Measurements from ENCODE around the gene DACT1. TPM values are rescaled to one million over a fixed set of nuclear protein-coding genes. Genes with fewer than 3 reads are reported as not detected.
A peak's percentile ranks its signal among the peaks of the same experiment; 100 is the strongest.

DACT1 gene
- total and polyA plus RNA-seq, 10 of the 15 experiments (the other 5 are each of a cell fraction or from before 2014, with no cell fraction given) = 0.13 to 2.9 (median 0.91) TPM

GRCh38 chr14:58640959-58641358 is 3.2 kb downstream of the DACT1 start (continued):
- peak; percentile 57; the same call in 1 of the 2 replicates for TF ChIP-seq TCF7 (IDR thresholded peaks at IDR 0.05; ENCODE audit: borderline replicate concordance)
- TF ChIP-seq MTA2 (IDR thresholded peaks at IDR 0.05; ENCODE audit: low read depth) = 0 out of 2 replicates have a peak, but pooled peaks have one; percentile 10

GRCh38 chr14:58641509-58641908 is 3.7 kb downstream of the DACT1 start:
- Histone ChIP-seq H3K9me3 (replicated peaks; ENCODE audit: control insufficient read depth, insufficient read depth, low read length) (no peaks in the 10 kb centered on the region), H3K36me3 (ENCODE audit: control insufficient read depth in 2 of 2, insufficient read depth in 2 of 2, low read length in 1 of 2) (peaks cover 0 to 3% of the 10 kb centered on the region in 2 experiments; a peak in 1 of 4 replicates), H3K79me2 (ENCODE audit: control insufficient read depth, insufficient read depth, low read length) (no peaks in the 10 kb centered on the region), H4K20me1 (ENCODE audit: control insufficient read depth, insufficient read depth) (no peaks in the 10 kb centered on the region), H3K4me2 (ENCODE audit: control insufficient read depth, insufficient read depth) (no peak overlapping the region), H2AFZ (ENCODE audit: control insufficient read depth, low read depth, low read length) (no peak overlapping the region), H3K27ac (ENCODE audit: control insufficient read depth, insufficient read depth) (no peak overlapping the region), H3K27me3 (replicated peaks in 1 of 2; ENCODE audit: control insufficient read depth in 2 of 2, insufficient read depth in 2 of 2, low read length in 1 of 2) (peaks cover 0 to 8% of the 10 kb centered on the region in 2 experiments; a peak in 2 of 4 replicates), H3K9ac (ENCODE audit: control insufficient read depth, insufficient read depth, low read length) (no peak overlapping the region), H3K4me1 (ENCODE audit: control insufficient read depth, insufficient read depth, low read length) (no peaks in the 10 kb centered on the region; the same call in 1 of the 2 replicates), H3K4me3 (no peak overlapping the region)
- RAD21 ChIA-PET (ENCODE audit: unreplicated experiment) = interaction anchor here (0.8 to 6.8 kb wide), 14 partner anchors 9 to 482 kb away, joined by 3 to 106 read pairs (median 3); no protein-coding TSS in a partner anchor
- no TSS peak for BruUV-seq (replicated peaks)
- CTCF ChIA-PET = interaction anchor here (0.7 to 8.9 kb wide), 22 partner anchors 10 to 802 kb away, joined by 3 to 95 read pairs (median 4); no protein-coding TSS in a partner anchor
- in situ Hi-C loops (cut with MboI) (no loop called here), intact Hi-C loops (cut with micrococcal nuclease; ENCODE audit: unreplicated experiment) (loop anchor here (1.0 to 5.0 kb wide), 5 partner anchors 91 to 801 kb away; no protein-coding TSS in a partner anchor)
- no peak for ATAC-seq
- no peak for DNase-seq (ENCODE audit: low read depth, low spot score)
- SMC1A ChIA-PET (ENCODE audit: uncharacterized antibody, unreplicated experiment) = interaction anchor here (0.6 to 10.7 kb wide), 27 partner anchors 9 to 481 kb away, joined by 3 to 150 read pairs (median 5); no protein-coding TSS in a partner anchor
- POLR2A ChIA-PET = interaction anchor here (2.5 kb wide), 1 partner anchor 156 kb away, joined by 8 read pairs; no protein-coding TSS in a partner anchor
- FAIRE-seq = no peak
- TF ChIP-seq CTCF (IDR thresholded peaks at IDR 0.05 in 2 of 3, conservative IDR thresholded peaks at IDR 0.05 in 1 of 3; ENCODE audit: control insufficient read depth in 2 of 3, extremely low read depth in 1 of 3, insufficient read depth in 1 of 3, low read depth in 3 of 3, low read length in 3 of 3) (peak; percentile 10 to 28 (median 22); a peak in 2 of 6 replicates), EGR1 (IDR thresholded peaks at IDR 0.05; ENCODE audit: borderline replicate concordance in 1 of 2, low read depth in 2 of 2, low read length in 2 of 2) (no peak)
- WGBS (ENCODE audit: insufficient coverage, insufficient replicate concordance, low lambda C conversion rate, missing lambda C conversion rate) = 59% methylated on average over 5 of the region's 5 CpGs
